HG03378 (cell line): ENCODE results near the gene TMEM138.

Experiments
- ATAC-seq: cut with Tn5 transposase; IDR thresholded peaks from one replicate; pipeline ENCODE4 v1.9.1; 2021; ENCODE audit warnings: mild to moderate bottlenecking, moderate library complexity; ENCODE audit not compliant: unreplicated experiment

The TMEM138 gene

GRCh38 chr11:61404641-61405040, 42.5 kb downstream of the TMEM138 start:
- no peak for ATAC-seq

- ATAC-seq: no peak
Observed at GRCh38 chr11:61406067-61406466, 43.9 kb downstream of the TMEM138 start.

- ATAC-seq: no peak
Observed at GRCh38 chr11:61406991-61407728, 45.0 kb downstream of the TMEM138 start.

- no peak for ATAC-seq
Observed at GRCh38 chr11:61411589-61411988, 49.4 kb downstream of the TMEM138 start.

GRCh38 chr11:61413496-61413895, 51.3 kb downstream of the TMEM138 start:
- no peak for ATAC-seq

GRCh38 chr11:61414547-61414946, 52.4 kb downstream of the TMEM138 start:
- ATAC-seq: no peak

- ATAC-seq: no peak
Observed at GRCh38 chr11:61415381-61415780, 53.2 kb downstream of the TMEM138 start.

GRCh38 chr11:61416941-61417340, 54.8 kb downstream of the TMEM138 start:
- no peak for ATAC-seq

GRCh38 chr11:61417670-61418069, 55.5 kb downstream of the TMEM138 start:
- no peak for ATAC-seq

GRCh38 chr11:61418136-61418535, 56.0 kb downstream of the TMEM138 start:
- no peak for ATAC-seq
